Endothelial cell of umbilical vein (primary cell): ENCODE measurements around the gene ZNF783. TPM values are rescaled to one million over a fixed set of nuclear protein-coding genes. Genes with fewer than 3 reads are reported as not detected.
"Not testable (repeated sequence)": the region's sequence is repeated elsewhere in the genome, so short reads cannot be mapped to it uniquely, and the experiment has no call there.

ENCODE experiments used
- BruUV-seq: library from RNA; stranded (reverse); fragments of 400-500 nt; replicated peaks from 2 replicates; lab custom pipeline; 2021; lab: Mats Ljungman, UMichigan
- CTCF ChIA-PET: fragments of 300-600, 350-600 bp; sonication (Branson Sonifier 250); formaldehyde crosslinking; loops from one replicate; lab custom pipeline; 2021; ENCODE audit warnings: antibody characterized with exemption, inconsistent platforms; lab: Charles Lee
- POLR2A ChIA-PET: fragments of 300-600, 350-600 bp; sonication (Branson Sonifier 250); formaldehyde crosslinking; loops from one replicate; lab custom pipeline; 2021; ENCODE audit warnings: antibody characterized with exemption, inconsistent platforms; lab: Charles Lee
- DNase-seq: peaks from one replicate; pipeline ENCODE4 v3.0.0-alpha.2; 2011; ENCODE audit warnings: low read depth, low spot score
- FAIRE-seq: peaks from 2 replicates; lab custom pipeline; 2011; peaks lifted over from hg19 to GRCh38; lab: Jason Lieb, UNC
- H2AFZ ChIP-seq: 2 replicates; pipeline ENCODE4 v1.6.0; 2012; ENCODE audit warnings: low read depth, low read length, control low read depth, inconsistent platforms
- H3K27ac ChIP-seq: 2 replicates; pipeline ENCODE4 v1.5.1; 2011; ENCODE audit warnings: low read depth, mild to moderate bottlenecking, control low read depth, low read length, moderate library complexity; ENCODE audit not compliant: insufficient read depth
- H3K27me3 ChIP-seq, 2 experiments: 2 replicates each; pipeline versions ENCODE4 v1.6.0 to v1.6.1; 2011; ENCODE audit warnings: low read length in 2 of 2, mixed read lengths in 1 of 2; ENCODE audit not compliant: control insufficient read depth in 2 of 2, insufficient read depth in 2 of 2
- H3K36me3 ChIP-seq, 2 experiments: 2 replicates in 1 of 2; 3 replicates in 1 of 2; pipeline ENCODE4 v1.5.1; 2011; ENCODE audit warnings: low read length in 2 of 2, mild to moderate bottlenecking in 1 of 2, moderate library complexity in 1 of 2; ENCODE audit not compliant: control insufficient read depth in 2 of 2, insufficient read depth in 2 of 2; ENCODE audit errors: extremely low read depth in 1 of 2
- H3K4me1 ChIP-seq: 3 replicates; pipeline ENCODE4 v1.5.1; 2011; ENCODE audit warnings: mild to moderate bottlenecking, low read length; ENCODE audit not compliant: control insufficient read depth, insufficient read depth; ENCODE audit errors: extremely low read depth
- H3K4me2 ChIP-seq: 2 replicates; pipeline ENCODE4 v1.6.1; 2011; ENCODE audit warnings: low read length, control low read depth, mixed read lengths; ENCODE audit not compliant: insufficient read depth
- H3K4me3 ChIP-seq, 3 experiments: fragments of 200-600 bp in 1 of 3; sonication (generic), shearing (Covaris generic) in 1 of 3; replicated peaks in 1 of 3; 2 replicates each; pipeline ENCODE4 v1.5.1; 2011 to 2016; ENCODE audit warnings: control low read depth in 3 of 3, low read length in 3 of 3, mild to moderate bottlenecking in 2 of 3, inconsistent platforms in 1 of 3, low read depth in 1 of 3, moderate library complexity in 1 of 3; ENCODE audit not compliant: insufficient read depth in 1 of 3
- H3K79me2 ChIP-seq: 2 replicates; pipeline ENCODE4 v1.6.0; 2012; ENCODE audit warnings: low read length, inconsistent platforms; ENCODE audit not compliant: control insufficient read depth, insufficient read depth
- H3K9ac ChIP-seq: replicated peaks from 2 replicates; pipeline ENCODE3; 2011; ENCODE audit warnings: low read length, control low read depth; ENCODE audit not compliant: insufficient read depth; ENCODE audit errors: extremely low read depth
- H3K9me1 ChIP-seq: replicated peaks from 3 replicates; pipeline ENCODE4 v1.6.0; 2011; ENCODE audit warnings: mild to moderate bottlenecking, low read length; ENCODE audit not compliant: control insufficient read depth, insufficient read depth; ENCODE audit errors: extremely low read depth
- H3K9me3 ChIP-seq: replicated peaks from 2 replicates; pipeline ENCODE4 v1.5.1; 2012; ENCODE audit warnings: low read length, inconsistent platforms; ENCODE audit not compliant: control insufficient read depth, insufficient read depth
- H4K20me1 ChIP-seq: replicated peaks from 2 replicates; pipeline ENCODE3; 2011; ENCODE audit warnings: mild to moderate bottlenecking, low read length; ENCODE audit not compliant: control insufficient read depth, insufficient read depth; ENCODE audit errors: extremely low read depth
- EZH2 ChIP-seq: IDR thresholded peaks from 2 replicates; pipeline ENCODE4 v1.6.1; 2012; ENCODE audit warnings: borderline replicate concordance, low read depth, mild to moderate bottlenecking, moderate library complexity, low read length, inconsistent platforms; ENCODE audit not compliant: severe bottlenecking
- FOS ChIP-seq: IDR thresholded peaks from 2 replicates; pipeline ENCODE4 v1.6.1; 2011; ENCODE audit warnings: mild to moderate bottlenecking, low read length, moderate library complexity, borderline replicate concordance; ENCODE audit not compliant: insufficient read depth
- GATA2 ChIP-seq: IDR thresholded peaks from 2 replicates; pipeline ENCODE4 v1.7.0; 2011; ENCODE audit warnings: low read depth, mild to moderate bottlenecking, moderate library complexity, mixed read lengths, low read length; ENCODE audit not compliant: insufficient read length, insufficient read depth
- JUN ChIP-seq: IDR thresholded peaks from 2 replicates; pipeline ENCODE4 v1.6.1; 2011; ENCODE audit warnings: borderline replicate concordance, low read depth; ENCODE audit not compliant: insufficient read length, insufficient read depth
- MAX ChIP-seq: IDR thresholded peaks from 2 replicates; pipeline ENCODE4 v1.6.1; 2011; ENCODE audit not compliant: insufficient read depth, insufficient read length
- MYC ChIP-seq: IDR thresholded peaks from one replicate; pipeline ENCODE4 v1.6.1; 2011; ENCODE audit warnings: mild to moderate bottlenecking, low read depth, low read length
- POLR2A ChIP-seq: IDR thresholded peaks from 2 replicates; pipeline ENCODE4 v1.6.1; 2012; ENCODE audit warnings: low read depth, mild to moderate bottlenecking, control low read depth, low read length
- POLR2AphosphoS5 ChIP-seq: IDR thresholded peaks from 2 replicates; pipeline ENCODE4 v1.6.1; 2012; ENCODE audit warnings: low read depth, mild to moderate bottlenecking, control low read depth, low read length, moderate library complexity; ENCODE audit not compliant: insufficient read depth
- dilution Hi-C: fragments of 300-500 bp; cut with MboI; formaldehyde crosslinking; loops from one replicate; pipeline ENCODE4 v1.15.0; 2019; ENCODE audit warnings: low sequenced_read_pairs; ENCODE audit not compliant: extremely low pct_ligation_motif_present
- intact Hi-C: fragments of 100-400 bp; cut with micrococcal nuclease; formaldehyde crosslinking; loops from one replicate; pipeline ENCODE4 v1.10.0; 2022
- polyA plus RNA-seq, 4 experiments: library from polyadenylated mRNA; depleted of rRNA in 3 of 4; stranded (reverse) in 3 of 4; unstranded in 1 of 4; fragments of >200 nt; gene quantifications; 2 replicates each; pipeline versions ENCODE4 v1.2.1 to v1.2.3, GENCODE V29; 2011 to 2012; ENCODE audit warnings: missing spikeins in 1 of 4
- total RNA-seq: library from RNA; stranded (reverse); gene quantifications from 2 replicates; pipeline ENCODE4 v1.2.3, GENCODE V29; 2021
- TF ChIP-seq, protein P1 (sequence below), 2 donors: IDR thresholded peaks; 1 replicate in 1 of 2; 2 replicates in 1 of 2; pipeline ENCODE4 v1.5.1; 2011; ENCODE audit warnings: low read length in 2 of 2, mild to moderate bottlenecking in 2 of 2, moderate library complexity in 2 of 2, control low read depth in 1 of 2, inconsistent platforms in 1 of 2, low read depth in 1 of 2; ENCODE audit not compliant: insufficient read depth in 1 of 2; ENCODE audit errors: extremely low read depth in 1 of 2

Gene ZNF783
- total and polyA plus RNA-seq, 2 donors (not counting 3 experiments of a cell fraction or from before 2014, with no cell fraction given): 7.3 to 9.8 TPM

DNA sequence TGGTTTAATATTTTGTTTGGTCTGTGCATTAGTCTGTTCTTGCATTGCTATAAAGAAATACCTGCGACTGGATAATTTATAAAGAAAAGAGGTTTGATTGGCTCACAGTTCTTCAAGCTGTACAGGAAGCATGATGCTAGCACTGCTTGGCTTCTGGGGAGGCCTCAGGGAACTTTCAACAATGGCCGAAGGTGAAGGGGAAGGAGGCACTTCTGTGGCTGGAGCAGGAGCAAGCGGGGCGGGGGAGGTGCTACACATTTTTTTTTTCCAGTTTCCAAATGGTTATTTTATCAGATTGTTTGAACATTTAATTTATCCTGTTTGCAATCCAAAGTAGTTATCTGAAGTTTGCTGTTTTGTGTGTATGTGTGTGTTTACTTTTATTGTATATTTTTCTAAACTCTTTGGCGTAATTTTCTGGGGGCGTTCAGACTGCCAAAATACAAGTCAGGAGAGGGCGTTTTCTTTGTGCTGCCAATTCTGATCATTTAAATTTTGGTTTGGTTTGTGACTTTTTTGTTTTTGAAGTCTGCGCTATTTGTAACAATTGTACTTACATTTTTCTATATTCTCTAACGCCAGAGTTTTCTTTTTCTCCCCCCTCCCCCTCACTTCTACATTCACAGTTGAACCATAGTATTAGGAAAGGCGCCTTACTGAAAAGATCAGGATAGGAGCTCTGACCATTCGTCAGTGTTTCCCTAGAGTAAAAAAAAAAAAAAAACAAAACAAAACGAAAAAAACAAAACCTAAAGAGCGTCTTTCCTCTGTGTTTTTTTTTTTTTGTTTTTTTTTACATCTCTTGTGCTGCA lies 58.5 kb downstream of the ZNF783 start:
- H3K9me1 ChIP-seq: no peaks in the 10 kb centered on the region
- no peak overlapping the region for H3K4me2 ChIP-seq
- ChIA-PET POLR2A (no interaction called here), CTCF (interaction anchor here (0.6 to 2.2 kb wide), 2 partner anchors 10 to 59 kb away, joined by 3 to 15 read pairs; partner anchors contain the start of gene ZNF783)
- no peaks in the 10 kb centered on the region for H3K79me2 ChIP-seq
- H3K27ac ChIP-seq: no peak overlapping the region
- peaks cover 6% of the 10 kb centered on the region in 2 experiments for H3K27me3 ChIP-seq
- no peaks in the 10 kb centered on the region for H3K36me3 ChIP-seq
- H3K4me1 ChIP-seq: no peaks in the 10 kb centered on the region
- BruUV-seq: no TSS peak
- no peaks in the 10 kb centered on the region for H4K20me1 ChIP-seq
- TF ChIP-seq, protein P1, sequence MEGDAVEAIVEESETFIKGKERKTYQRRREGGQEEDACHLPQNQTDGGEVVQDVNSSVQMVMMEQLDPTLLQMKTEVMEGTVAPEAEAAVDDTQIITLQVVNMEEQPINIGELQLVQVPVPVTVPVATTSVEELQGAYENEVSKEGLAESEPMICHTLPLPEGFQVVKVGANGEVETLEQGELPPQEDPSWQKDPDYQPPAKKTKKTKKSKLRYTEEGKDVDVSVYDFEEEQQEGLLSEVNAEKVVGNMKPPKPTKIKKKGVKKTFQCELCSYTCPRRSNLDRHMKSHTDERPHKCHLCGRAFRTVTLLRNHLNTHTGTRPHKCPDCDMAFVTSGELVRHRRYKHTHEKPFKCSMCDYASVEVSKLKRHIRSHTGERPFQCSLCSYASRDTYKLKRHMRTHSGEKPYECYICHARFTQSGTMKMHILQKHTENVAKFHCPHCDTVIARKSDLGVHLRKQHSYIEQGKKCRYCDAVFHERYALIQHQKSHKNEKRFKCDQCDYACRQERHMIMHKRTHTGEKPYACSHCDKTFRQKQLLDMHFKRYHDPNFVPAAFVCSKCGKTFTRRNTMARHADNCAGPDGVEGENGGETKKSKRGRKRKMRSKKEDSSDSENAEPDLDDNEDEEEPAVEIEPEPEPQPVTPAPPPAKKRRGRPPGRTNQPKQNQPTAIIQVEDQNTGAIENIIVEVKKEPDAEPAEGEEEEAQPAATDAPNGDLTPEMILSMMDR (IDR thresholded peaks at IDR 0.05; ENCODE audit: extremely low read depth in 1 of 2, insufficient read depth in 1 of 2, low read depth in 1 of 2, low read length in 2 of 2): no peak
- TF ChIP-seq EZH2: no peak
- no peak for TF ChIP-seq JUN
- TF ChIP-seq FOS: no peak
- TF ChIP-seq GATA2: no peak
- TF ChIP-seq MYC: no peak
- no peak for TF ChIP-seq POLR2AphosphoS5
- no peak for TF ChIP-seq MAX
- TF ChIP-seq POLR2A: no peak
- no peak overlapping the region for H3K9ac ChIP-seq
- no peaks in the 10 kb centered on the region for H3K9me3 ChIP-seq
- no peak overlapping the region for H3K4me3 ChIP-seq
- FAIRE-seq: no peak
- intact Hi-C loops (no loop called here), dilution Hi-C loops (no loop called here)
- H2AFZ ChIP-seq: no peak overlapping the region
- DNase-seq: no peak

DNA sequence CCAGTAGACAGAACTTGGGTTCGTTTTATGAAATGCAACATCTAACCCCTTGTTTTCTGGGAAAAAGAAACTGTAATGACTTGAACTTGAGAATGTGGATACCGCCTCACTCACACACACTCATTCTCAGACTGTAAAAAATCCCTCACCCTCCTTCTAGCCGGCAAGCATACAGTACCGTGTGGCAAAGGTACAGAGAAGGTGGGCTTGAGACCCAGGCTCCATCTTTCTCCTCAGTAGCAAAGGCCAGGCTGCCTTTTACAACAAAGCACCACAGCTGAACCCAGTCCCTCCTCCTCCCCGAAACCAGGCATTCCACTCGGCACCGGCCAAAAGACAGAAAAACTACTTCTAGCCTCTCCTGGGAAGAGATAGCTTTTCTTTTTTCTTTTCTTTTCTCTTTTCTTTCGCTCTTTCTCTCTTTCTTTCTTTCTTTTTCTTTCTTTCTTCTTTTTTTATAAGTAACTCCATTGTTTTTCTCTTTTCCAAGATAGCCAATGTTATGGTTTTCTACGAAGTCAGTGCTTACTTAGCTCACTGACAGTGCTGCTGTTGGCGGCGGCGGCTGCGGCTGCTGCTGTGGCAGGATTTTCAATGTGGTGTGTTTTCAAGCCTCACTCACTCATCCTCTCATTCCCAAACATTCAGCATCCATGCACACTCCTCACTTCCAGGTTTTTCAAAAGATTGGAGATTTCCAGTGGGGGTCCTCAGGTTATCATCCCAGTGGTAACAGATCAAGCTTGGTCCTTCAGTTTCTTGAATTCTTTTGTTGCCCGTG lies 59.3 kb downstream of the ZNF783 start:
- FAIRE-seq, H3K79me2 ChIP-seq, H3K27me3 ChIP-seq, H3K9me1 ChIP-seq, BruUV-seq, H3K9ac ChIP-seq, H3K27ac ChIP-seq, H4K20me1 ChIP-seq, H3K9me3 ChIP-seq, H3K4me1 ChIP-seq, dilution Hi-C loops, POLR2A ChIA-PET, H3K36me3 ChIP-seq, intact Hi-C loops: not testable (repeated sequence)
- peak; percentile 6 for DNase-seq
- Histone ChIP-seq H2AFZ (peak overlapping the region; percentile 54), H3K4me3 (peak overlapping the region in 1 of 3 experiments; percentile 15), H3K4me2 (peak overlapping the region; percentile 34)
- CTCF ChIA-PET: interaction anchor here (0.6 to 2.2 kb wide), 2 partner anchors 11 to 14 kb away, joined by 3 to 15 read pairs; no protein-coding TSS in a partner anchor
